ENCODE measurements around the gene RPS27L. TPM values are rescaled to one million over a fixed set of nuclear protein-coding genes. Genes with fewer than 3 reads are reported as not detected.

RPS27L gene
- total and polyA plus RNA-seq, 7 donors = 33.1 to 186 (median 108) TPM

- Histone ChIP-seq H3K27me3 (ENCODE audit: insufficient read depth in 3 of 3, low read length in 2 of 3) (peaks cover 0 to under 1% (median 0%) of the 10 kb centered on the region in 3 donors), H3K4me3 (no peak overlapping the region), H3K27ac (peak overlapping the region; percentile 2), H3K4me1 (no peaks in the 10 kb centered on the region), H3K36me3 (ENCODE audit: insufficient read depth in 1 of 2, low read depth in 1 of 2) (no peaks in the 10 kb centered on the region), H3K9me3 (no peaks in the 10 kb centered on the region)
- TF ChIP-seq CTCF (IDR thresholded peaks at IDR 0.05) = no peak
- 92 to 95% (median 94%) methylated on average over 3 of the region's 3 CpGs for WGBS, 3 donors
- intact Hi-C loops (cut with DNase I) = no loop called here
- DNase-seq (no peak), ATAC-seq (peak in 2 of 4 donors; percentile 58 to 67)
These were observed 44.4 kb downstream of the RPS27L start for GRCh38 chr15:63112871-63113270.

- DNase-seq (no peak), ATAC-seq (peak in 3 of 4 donors; percentile 35 to 80 (median 71))
- Histone ChIP-seq H3K27ac (no peak overlapping the region), H3K36me3 (ENCODE audit: insufficient read depth in 1 of 2, low read depth in 1 of 2) (no peaks in the 10 kb centered on the region), H3K4me3 (no peak overlapping the region), H3K4me1 (no peaks in the 10 kb centered on the region), H3K27me3 (ENCODE audit: insufficient read depth in 3 of 3, low read length in 2 of 3) (peaks cover 0 to 3% (median 0%) of the 10 kb centered on the region in 3 donors), H3K9me3 (no peaks in the 10 kb centered on the region)
- no peak for TF ChIP-seq CTCF (IDR thresholded peaks at IDR 0.05)
- intact Hi-C loops (cut with DNase I) = no loop called here
These were observed 45.8 kb downstream of the RPS27L start for GRCh38 chr15:63111481-63111880.

GRCh38 chr15:63110428-63111026, 46.8 kb downstream of the RPS27L start:
- DNase-seq = no peak
- Histone ChIP-seq H3K27me3 (ENCODE audit: insufficient read depth in 3 of 3, low read length in 2 of 3) (peaks cover 0 to 3% (median 0%) of the 10 kb centered on the region in 3 donors), H3K27ac (no peak overlapping the region), H3K4me1 (no peaks in the 10 kb centered on the region), H3K4me3 (no peak overlapping the region), H3K36me3 (ENCODE audit: insufficient read depth in 1 of 2, low read depth in 1 of 2) (no peaks in the 10 kb centered on the region), H3K9me3 (no peaks in the 10 kb centered on the region)
- TF ChIP-seq CTCF (IDR thresholded peaks at IDR 0.05) = no peak
- intact Hi-C loops (cut with DNase I) = no loop called here
- ATAC-seq = no peak
- WGBS, 3 donors = 86 to 95% (median 86%) methylated on average over 3 of the region's 3 CpGs

- no peaks in the 10 kb centered on the region for H3K4me1 ChIP-seq
- H3K36me3 ChIP-seq (ENCODE audit: insufficient read depth in 1 of 2, low read depth in 1 of 2) = no peaks in the 10 kb centered on the region
- H3K27ac ChIP-seq = no peak overlapping the region
- peaks cover 0 to 3% (median 0%) of the 10 kb centered on the region in 3 donors for H3K27me3 ChIP-seq (ENCODE audit: insufficient read depth in 3 of 3, low read length in 2 of 3)
- H3K9me3 ChIP-seq = no peaks in the 10 kb centered on the region
- intact Hi-C loops (cut with DNase I) = no loop called here
- TF ChIP-seq CTCF (IDR thresholded peaks at IDR 0.05) = no peak
- no peak for DNase-seq
- no peak for ATAC-seq
- H3K4me3 ChIP-seq = no peak overlapping the region
- WGBS, 3 donors = 82 to 91% (median 84%) methylated on average over 2 of the region's 2 CpGs
These were observed 47.4 kb downstream of the RPS27L start for GRCh38 chr15:63109920-63110319.

GRCh38 chr15:63109498-63109897, 47.8 kb downstream of the RPS27L start:
- Histone ChIP-seq H3K4me3 (no peak overlapping the region), H3K36me3 (ENCODE audit: insufficient read depth in 1 of 2, low read depth in 1 of 2) (no peaks in the 10 kb centered on the region), H3K9me3 (no peaks in the 10 kb centered on the region), H3K27ac (no peak overlapping the region), H3K27me3 (ENCODE audit: insufficient read depth in 3 of 3, low read length in 2 of 3) (peaks cover 0 to 3% (median 0%) of the 10 kb centered on the region in 3 donors), H3K4me1 (no peaks in the 10 kb centered on the region)
- WGBS, 3 donors = 84 to 91% (median 89%) methylated on average over 2 of the region's 2 CpGs
- intact Hi-C loops (cut with DNase I) = no loop called here
- ATAC-seq = no peak
- DNase-seq = no peak
- no peak for TF ChIP-seq CTCF (IDR thresholded peaks at IDR 0.05)
